H1 (cell line): ENCODE measurements around the gene APOC1. TPM values are rescaled to one million over a fixed set of nuclear protein-coding genes. Genes with fewer than 3 reads are reported as not detected.

Experiments
- CTCF ChIA-PET: fragments of 300-600 bp; sonication (Branson Sonifier 250); formaldehyde crosslinking; loops from one replicate; lab custom pipeline; 2021; ENCODE audit not compliant: partially characterized antibody; lab: Charles Lee
- POLR2A ChIA-PET: fragments of 300-600 bp; sonication (Branson Sonifier 250); formaldehyde crosslinking; loops from one replicate; lab custom pipeline; 2021; ENCODE audit warnings: inconsistent platforms; ENCODE audit not compliant: partially characterized antibody; lab: Charles Lee
- DNase-seq, 2 experiments: peaks; one replicate each; pipeline versions ENCODE4 v3.0.0 to v3.0.0-alpha.2; 2010 to 2022; ENCODE audit warnings: low spot score in 2 of 2, low read depth in 1 of 2, mixed read lengths in 1 of 2
- FAIRE-seq: peaks from 2 replicates; lab custom pipeline; 2011; peaks lifted over from hg19 to GRCh38; lab: Jason Lieb, UNC
- H2AFZ ChIP-seq: 2 replicates; pipeline ENCODE4 v1.8.1; 2012; ENCODE audit warnings: low read length, inconsistent platforms
- H2AK5ac ChIP-seq: 2 replicates; pipeline ENCODE4 v1.6.1; 2013; ENCODE audit warnings: low read depth, low read length
- H2BK120ac ChIP-seq: replicated peaks from 2 replicates; pipeline ENCODE3; 2013; ENCODE audit warnings: low read depth, low read length, inconsistent platforms
- H2BK12ac ChIP-seq: 2 replicates; pipeline ENCODE4 v1.6.1; 2013; ENCODE audit warnings: low read depth, low read length
- H2BK15ac ChIP-seq: 2 replicates; pipeline ENCODE4 v1.6.1; 2013; ENCODE audit warnings: low read length
- H2BK20ac ChIP-seq: 2 replicates; pipeline ENCODE4 v1.6.1; 2013; ENCODE audit warnings: low read length
- H2BK5ac ChIP-seq: 2 replicates; pipeline ENCODE4 v1.6.1; 2013; ENCODE audit warnings: low read depth, low read length
- H3K14ac ChIP-seq: 2 replicates; pipeline ENCODE4 v1.6.1; 2013; ENCODE audit warnings: inconsistent platforms; ENCODE audit not compliant: insufficient read length
- H3K18ac ChIP-seq: 2 replicates; pipeline ENCODE4 v1.6.1; 2013; ENCODE audit warnings: low read length; ENCODE audit errors: extremely low read depth
- H3K23ac ChIP-seq: 2 replicates; pipeline ENCODE4 v1.6.1; 2013; ENCODE audit warnings: inconsistent platforms; ENCODE audit not compliant: insufficient read length
- H3K23me2 ChIP-seq: 2 replicates; pipeline ENCODE4 v1.6.1; 2013; ENCODE audit warnings: low read depth, low read length
- H3K27ac ChIP-seq: 2 replicates; pipeline ENCODE4 v1.6.1; 2011; ENCODE audit warnings: low read depth, low read length, inconsistent platforms
- H3K27me3 ChIP-seq, 4 experiments: replicated peaks in 1 of 4; 1 replicate in 1 of 4; 2 replicates in 3 of 4; pipeline versions ENCODE4 v1.6.1 to v1.8.1; 2011 to 2013; ENCODE audit warnings: low read length in 3 of 4, mild to moderate bottlenecking in 3 of 4, inconsistent platforms in 2 of 4, mixed read lengths in 2 of 4, moderate library complexity in 1 of 4; ENCODE audit not compliant: control insufficient read depth in 3 of 4, insufficient read depth in 3 of 4; ENCODE audit errors: extremely low read depth in 1 of 4
- H3K36me3 ChIP-seq, 4 experiments: 2 replicates each; pipeline versions ENCODE4 v1.6.1 to v1.8.1; 2011 to 2013; ENCODE audit warnings: mild to moderate bottlenecking in 4 of 4, low read length in 3 of 4, moderate library complexity in 2 of 4, control low read depth in 1 of 4, inconsistent platforms in 1 of 4; ENCODE audit not compliant: insufficient read depth in 4 of 4, control insufficient read depth in 2 of 4
- H3K4ac ChIP-seq: replicated peaks from 2 replicates; pipeline ENCODE3; 2013; ENCODE audit warnings: low read length, low read depth, mixed read lengths, inconsistent platforms; ENCODE audit not compliant: insufficient read length
- H3K4me1 ChIP-seq, 4 experiments: replicated peaks in 1 of 4; 1 replicate in 1 of 4; 2 replicates in 3 of 4; pipeline versions ENCODE4 v1.6.1 to v1.8.1; 2011 to 2013; ENCODE audit warnings: low read length in 3 of 4, inconsistent platforms in 2 of 4, mixed read lengths in 1 of 4; ENCODE audit not compliant: insufficient read depth in 4 of 4, control insufficient read depth in 3 of 4
- H3K4me2 ChIP-seq, 2 experiments: 2 replicates each; pipeline versions ENCODE4 v1.6.1 to v1.8.1; 2011 to 2013; ENCODE audit warnings: low read depth in 2 of 2, low read length in 2 of 2, control low read depth in 1 of 2, inconsistent platforms in 1 of 2, mild to moderate bottlenecking in 1 of 2; ENCODE audit not compliant: insufficient read depth in 1 of 2
- H3K4me3 ChIP-seq, 4 experiments: fragments of 200-600, 300-600 bp in 1 of 4; sonication (generic), shearing (Covaris generic), sonication (Bioruptor Twin) in 1 of 4; 2 replicates each; pipeline versions ENCODE4 v1.5.1 to v1.8.1; 2011 to 2016; ENCODE audit warnings: low read length in 4 of 4, low read depth in 3 of 4, control low read depth in 2 of 4, inconsistent platforms in 2 of 4, mild to moderate bottlenecking in 2 of 4, mixed read lengths in 1 of 4, moderate library complexity in 1 of 4; ENCODE audit not compliant: insufficient read depth in 2 of 4; ENCODE audit errors: extremely low read depth in 1 of 4
- H3K56ac ChIP-seq: replicated peaks from 2 replicates; pipeline ENCODE3; 2013; ENCODE audit warnings: low read depth, mild to moderate bottlenecking, mixed read lengths, low read length, inconsistent platforms; ENCODE audit not compliant: insufficient read length
- H3K79me1 ChIP-seq: 2 replicates; pipeline ENCODE4 v1.6.1; 2013; ENCODE audit warnings: low read depth, low read length, control low read depth
- H3K79me2 ChIP-seq, 2 experiments: 2 replicates each; pipeline versions ENCODE4 v1.6.1 to v1.8.1; 2012 to 2013; ENCODE audit warnings: low read length in 2 of 2, mild to moderate bottlenecking in 2 of 2, inconsistent platforms in 1 of 2; ENCODE audit not compliant: insufficient read depth in 2 of 2, control insufficient read depth in 1 of 2
- H3K9ac ChIP-seq, 4 experiments: replicated peaks in 1 of 4; 1 replicate in 1 of 4; 2 replicates in 3 of 4; pipeline versions ENCODE4 v1.6.1 to v1.8.1; 2011 to 2013; ENCODE audit warnings: low read depth in 3 of 4, low read length in 3 of 4, control low read depth in 2 of 4, mild to moderate bottlenecking in 2 of 4, moderate library complexity in 2 of 4, inconsistent platforms in 1 of 4; ENCODE audit errors: extremely low read depth in 1 of 4
- H3K9me3 ChIP-seq, 2 experiments: 2 replicates each; pipeline versions ENCODE4 v1.6.1 to v1.8.1; 2012 to 2013; ENCODE audit warnings: mild to moderate bottlenecking in 2 of 2, moderate library complexity in 2 of 2, control low read depth in 1 of 2, inconsistent platforms in 1 of 2, low read depth in 1 of 2, low read length in 1 of 2, mixed read lengths in 1 of 2; ENCODE audit not compliant: insufficient read depth in 2 of 2
- H4K20me1 ChIP-seq, 2 experiments: replicated peaks in 1 of 2; 2 replicates each; pipeline versions ENCODE3 to v1.8.1; 2011 to 2013; ENCODE audit warnings: inconsistent platforms in 2 of 2, low read length in 2 of 2, mild to moderate bottlenecking in 1 of 2; ENCODE audit not compliant: insufficient read depth in 2 of 2, control insufficient read depth in 1 of 2
- H4K5ac ChIP-seq: 2 replicates; pipeline ENCODE4 v1.6.1; 2013; ENCODE audit warnings: low read length, low read depth, mixed read lengths, inconsistent platforms; ENCODE audit not compliant: insufficient read length
- H4K8ac ChIP-seq: 2 replicates; pipeline ENCODE4 v1.8.0; 2013; ENCODE audit warnings: mild to moderate bottlenecking, moderate library complexity, low read length, inconsistent platforms; ENCODE audit not compliant: insufficient read depth; ENCODE audit errors: extremely low read depth
- H4K91ac ChIP-seq: replicated peaks from 2 replicates; pipeline ENCODE3; 2013; ENCODE audit warnings: low read length, mixed read lengths, inconsistent platforms; ENCODE audit not compliant: insufficient read length
- RBBP5 ChIP-seq: IDR thresholded peaks from 2 replicates; pipeline ENCODE4 v1.7.1; 2012; ENCODE audit warnings: low read depth, mild to moderate bottlenecking, inconsistent platforms, low read length, moderate library complexity, borderline replicate concordance
- WGBS, 2 experiments: shearing (Covaris generic) in 1 of 2; methylation state at CpG; one replicate each; pipeline versions ENCODE4 v1.1.6 to v1.1.7; 2013 to 2015; ENCODE audit warnings: low lambda C conversion rate in 2 of 2, mixed read lengths in 2 of 2, inconsistent platforms in 1 of 2, low coverage in 1 of 2, missing lambda C conversion rate in 1 of 2; ENCODE audit not compliant: insufficient replicate concordance in 2 of 2, insufficient coverage in 1 of 2, insufficient read length in 1 of 2; ENCODE audit errors: extremely low coverage in 1 of 2, missing lambda C conversion rate in 1 of 2; 5-methylcytosine and 5-hydroxymethylcytosine counted together
- polyA plus RNA-seq, 7 experiments: library from polyadenylated mRNA; depleted of rRNA in 3 of 7; stranded (reverse) in 5 of 7; unstranded in 2 of 7; fragments of >200 nt in 5 of 7; fragments of 200-250 nt in 2 of 7; gene quantifications; 1 replicate in 5 of 7; 2 replicates in 1 of 7; 4 replicates in 1 of 7; pipeline versions ENCODE4 v1.2.1 to v1.2.3, GENCODE V29; 2011 to 2013; ENCODE audit warnings: missing spikeins in 2 of 7, mixed read lengths in 2 of 7
- total RNA-seq: library from RNA; stranded (reverse); fragmentation: NEBNext Ultra II Directional; extraction: Animal tissue kit (Norgen Biotek cat#: 25700); gene quantifications from 2 replicates; pipeline ENCODE4 v1.2.1, GENCODE V29; 2021

The APOC1 gene
- total and polyA plus RNA-seq, 2 of the 8 experiments (the other 6 are each of a cell fraction or from before 2014, with no cell fraction given), result 55.8 to 78.2 TPM

DNA sequence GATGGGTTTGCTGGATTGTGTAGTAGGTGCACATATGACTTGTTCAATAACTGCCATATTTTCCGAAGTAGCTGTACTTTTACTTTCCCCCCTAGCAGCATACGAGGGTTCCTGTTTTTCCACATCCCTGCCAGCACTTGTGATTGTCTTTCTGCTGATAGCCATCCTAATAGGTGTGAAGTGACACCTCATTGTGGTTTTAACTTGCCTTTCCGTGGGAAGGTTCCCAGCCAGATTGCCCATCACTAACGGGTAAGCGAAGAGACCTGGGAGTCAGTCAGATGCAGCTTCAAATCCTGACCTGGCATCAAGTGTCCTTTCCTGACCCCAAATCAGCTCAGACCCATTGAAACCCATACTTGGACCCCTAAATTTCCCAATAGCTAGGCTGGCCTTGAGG, 45.3 kb downstream of the APOC1 start:
- H4K8ac ChIP-seq, result no peak overlapping the region
- no peaks in the 10 kb centered on the region for H3K9me3 ChIP-seq
- DNase-seq, result no peak
- H2BK20ac ChIP-seq, result no peak overlapping the region
- no peaks in the 10 kb centered on the region for H3K27me3 ChIP-seq
- H3K36me3 ChIP-seq, result peaks cover 0 to 12% (median 5%) of the 10 kb centered on the region in 4 experiments; a peak in 4 of 8 replicates
- TF ChIP-seq RBBP5, result no peak
- no peak overlapping the region for H3K56ac ChIP-seq
- H4K20me1 ChIP-seq, result peaks cover 6 to 29% of the 10 kb centered on the region in 2 experiments
- no peak overlapping the region for H2BK15ac ChIP-seq
- no peak overlapping the region for H2AK5ac ChIP-seq
- H2BK5ac ChIP-seq, result no peak overlapping the region
- H3K4me1 ChIP-seq, result peaks cover 0 to 7% (median 6%) of the 10 kb centered on the region in 4 experiments; a peak in 6 of 7 replicates
- H4K5ac ChIP-seq, result no peak overlapping the region
- no peak overlapping the region for H2BK120ac ChIP-seq
- FAIRE-seq, result no peak
- H3K23ac ChIP-seq, result no peak overlapping the region
- no peak overlapping the region for H3K4me2 ChIP-seq
- H3K14ac ChIP-seq, result no peak overlapping the region
- H2AFZ ChIP-seq, result no peak overlapping the region
- no peak overlapping the region for H3K9ac ChIP-seq
- POLR2A ChIA-PET, result interaction anchor here (0.7 to 2.3 kb wide), 7 partner anchors 11 to 106 kb away, joined by 3 to 7 read pairs (median 4); partner anchors contain the start of genes APOC2, APOE and TOMM40
- H3K4ac ChIP-seq, result no peak overlapping the region
- no peak overlapping the region for H3K4me3 ChIP-seq
- peaks cover 29% of the 10 kb centered on the region for H3K79me1 ChIP-seq
- H3K79me2 ChIP-seq, result peaks cover 32 to 64% of the 10 kb centered on the region in 2 experiments
- CTCF ChIA-PET, result interaction anchor here (1.3 to 4.2 kb wide), 4 partner anchors 29 to 100 kb away, joined by 4 to 17 read pairs (median 6); no protein-coding TSS in a partner anchor
- no peak overlapping the region for H3K18ac ChIP-seq
- H4K91ac ChIP-seq, result no peak overlapping the region
- no peak overlapping the region for H2BK12ac ChIP-seq
- H3K23me2 ChIP-seq, result peaks cover 8% of the 10 kb centered on the region; the same call in 1 of the 2 replicates
- WGBS, 2 experiments, result 91% methylated on average over 5 of the region's 5 CpGs; no CpG with 5 or more reads in 1 of the 2 experiments
- H3K27ac ChIP-seq, result no peak overlapping the region
